IMR-90 (cell line): ENCODE data around the gene PRKACG.

Experiments used
- CEBPB ChIP-seq: IDR thresholded peaks from 2 replicates; pipeline ENCODE4 v1.6.1; 2012; ENCODE audit warnings: low read depth, low read length, improper control_type of control experiment
- CTCF ChIP-seq: conservative IDR thresholded peaks from 2 replicates; pipeline ENCODE4 v1.5.1; 2012; ENCODE audit warnings: mild to moderate bottlenecking, low read depth, low read length, improper control_type of control experiment
- ELK1 ChIP-seq: fragments of 150-350 bp; IDR thresholded peaks from 2 replicates; pipeline ENCODE4 v1.6.1; 2016; ENCODE audit warnings: low read depth, mild to moderate bottlenecking, low read length, moderate library complexity, borderline replicate concordance
- MAZ ChIP-seq: IDR thresholded peaks from 2 replicates; pipeline ENCODE4 v1.6.1; 2012; ENCODE audit warnings: low read depth, mild to moderate bottlenecking, low read length, improper control_type of control experiment, moderate library complexity, borderline replicate concordance
- NFE2L2 ChIP-seq: fragments of 150-350 bp; IDR thresholded peaks from 2 replicates; pipeline ENCODE4 v1.6.1; 2016; ENCODE audit warnings: low read depth, mild to moderate bottlenecking, low read length
- POLR2A ChIP-seq: IDR thresholded peaks from 2 replicates; pipeline ENCODE4 v1.6.1; 2012; ENCODE audit warnings: mild to moderate bottlenecking, low read depth, low read length
- RFX5 ChIP-seq: IDR thresholded peaks from 2 replicates; pipeline ENCODE4 v1.8.0; 2012; ENCODE audit warnings: low read depth, mild to moderate bottlenecking, low read length, moderate library complexity
- SMC3 ChIP-seq: fragments of 150-350 bp; IDR thresholded peaks from 2 replicates; pipeline ENCODE4 v1.6.1; 2016; ENCODE audit warnings: low read depth, mild to moderate bottlenecking, antibody characterized with exemption, low read length, moderate library complexity
- USF2 ChIP-seq: fragments of 150-350 bp; IDR thresholded peaks from 2 replicates; pipeline ENCODE4 v1.6.1; 2017; ENCODE audit warnings: mild to moderate bottlenecking, antibody characterized with exemption, low read length, low read depth

- TF ChIP-seq CTCF = no peak
- TF ChIP-seq POLR2A = no peak
- TF ChIP-seq RFX5 = no peak
- no peak for TF ChIP-seq CEBPB
- TF ChIP-seq NFE2L2 = no peak
- no peak for TF ChIP-seq ELK1
- TF ChIP-seq MAZ = no peak
- TF ChIP-seq USF2 = no peak
- no peak for TF ChIP-seq SMC3
These were observed 14.8 kb upstream of the PRKACG start for GRCh38 chr9:69028754-69029153.
